Measurements from ENCODE around the gene ZNF735.
"Not testable (repeated sequence)": the region's sequence is repeated elsewhere in the genome, so short reads cannot be mapped to it uniquely, and the experiment has no call there.

ZNF735 gene

DNA sequence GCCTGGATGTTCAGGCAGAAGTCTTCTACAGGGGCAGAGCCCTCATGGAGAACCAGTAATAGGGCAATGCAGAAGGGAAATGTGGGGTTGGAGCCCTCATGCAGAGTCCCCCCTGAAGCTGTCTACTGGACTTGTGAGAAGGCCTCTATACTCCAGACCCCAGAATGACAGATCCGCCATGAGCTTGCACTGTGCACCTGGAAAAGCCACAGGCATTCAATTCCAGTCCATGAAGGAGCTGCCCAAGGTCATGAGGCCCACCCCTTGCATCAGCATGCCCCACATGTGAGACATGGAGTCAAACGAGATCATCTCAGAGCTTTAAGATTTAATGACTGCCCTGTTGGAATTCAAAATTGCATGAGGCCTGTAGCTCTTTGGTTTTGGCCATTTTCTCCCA, 16.4 kb downstream of the ZNF735 start:
- Histone ChIP-seq H3K36me3 (replicated peaks) (no peaks in the 10 kb centered on the region), H3K9me3 (no peaks in the 10 kb centered on the region), H3K4me3 (no peak overlapping the region), H3K4me1 (no peaks in the 10 kb centered on the region), H3K27me3 (ENCODE audit: low read depth) (no peaks in the 10 kb centered on the region)
- in situ Hi-C loops (cut with MboI; ENCODE audit: low sequenced_read_pairs) = no loop called here
- DNase-seq (ENCODE audit: low spot score in 2 of 2) = no peak

DNA sequence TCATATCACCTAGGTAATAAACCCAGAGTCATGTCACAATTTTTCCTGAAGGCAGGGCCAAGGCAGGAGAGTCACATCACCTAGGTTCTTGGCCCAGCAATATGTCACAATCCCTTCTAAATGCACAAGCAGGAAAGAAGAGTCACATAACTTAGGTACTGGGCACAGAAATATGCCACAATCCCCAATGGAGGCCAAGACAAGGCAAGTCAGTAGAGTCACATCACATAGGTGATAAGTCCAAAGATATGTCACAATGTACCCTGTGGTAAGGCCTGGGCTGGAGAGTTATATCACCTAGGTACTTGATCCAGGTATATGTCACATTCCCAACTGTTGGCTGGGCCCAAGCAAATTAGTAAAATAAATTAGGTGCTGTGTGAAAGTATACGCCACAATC, 21.2 kb downstream of the ZNF735 start, which contains the start of gene ZNF679:
TSS of gene ZNF679 (plus strand) at position 301 of the 400 bp plus-strand sequence. CDS start 20,644 bp downstream, outside the sequence.
- H3K4me1 ChIP-seq; in situ Hi-C loops (cut with MboI; ENCODE audit: low sequenced_read_pairs); H3K9me3 ChIP-seq: not testable (repeated sequence)

GRCh38 chr7:64266341-64266919, 59.4 kb downstream of the ZNF735 start:
- Histone ChIP-seq H3K4me1 (no peaks in the 10 kb centered on the region), H3K27me3 (ENCODE audit: low read depth) (no peaks in the 10 kb centered on the region), H3K4me3 (no peak overlapping the region), H3K36me3 (replicated peaks) (no peaks in the 10 kb centered on the region), H3K9me3 (peaks cover 7% of the 10 kb centered on the region)
- in situ Hi-C loops (cut with MboI; ENCODE audit: low sequenced_read_pairs) = no loop called here
- DNase-seq (ENCODE audit: low spot score in 2 of 2) = no peak

More for the DNA sequence above, 21.2 kb downstream of the ZNF735 start, which contains the start of gene ZNF679:
- H3K27me3 ChIP-seq (ENCODE audit: low read depth); H3K36me3 ChIP-seq (replicated peaks); DNase-seq (ENCODE audit: low spot score in 2 of 2); H3K4me3 ChIP-seq: not testable (repeated sequence)

Data from HAP-1 (cell line).